Upper lobe of left lung (tissue), 6 donors: Measurements from ENCODE around the gene NAPB. TPM values are rescaled to one million over a fixed set of nuclear protein-coding genes. Genes with fewer than 3 reads are reported as not detected.
A peak's percentile ranks its signal among the peaks of the same experiment; 100 is the strongest.
"Not testable (repeated sequence)": the region's sequence is repeated elsewhere in the genome, so short reads cannot be mapped to it uniquely, and the experiment has no call there.

ENCODE experiments used
- ATAC-seq, 2 donors: fragments of 200-7000 bp; cut with Tn5 transposase; one replicate each; pipeline ENCODE4 v1.9.1; 2022; ENCODE audit warnings: mild to moderate bottlenecking in 2 of 2, moderate library complexity in 2 of 2; ENCODE audit not compliant: low FRiP score in 2 of 2
- DNase-seq, 2 donors: peaks; one replicate each; pipeline ENCODE4 v3.0.0-alpha.2; 2019 to 2020
- H3K27ac ChIP-seq, 4 donors: fragments of 200-600 bp; sonication (generic); one replicate each; pipeline ENCODE4 v1.5.1; 2016 to 2019
- H3K27me3 ChIP-seq, 4 donors: fragments of 200-600 bp; sonication (generic); one replicate each; pipeline ENCODE4 v1.5.1; 2017 to 2019
- H3K36me3 ChIP-seq, 4 donors: fragments of 200-600 bp; sonication (generic); one replicate each; pipeline ENCODE4 v1.5.1; 2016 to 2019
- H3K4me1 ChIP-seq, 4 donors: fragments of 200-600 bp; sonication (generic); one replicate each; pipeline ENCODE4 v1.5.1; 2018 to 2019
- H3K4me3 ChIP-seq, 4 donors: fragments of 200-600 bp; sonication (generic); one replicate each; pipeline ENCODE4 v1.5.1; 2017 to 2019; ENCODE audit warnings: mild to moderate bottlenecking in 2 of 4, moderate library complexity in 1 of 4
- H3K9me3 ChIP-seq, 4 donors: fragments of 200-600 bp; sonication (generic); one replicate each; pipeline ENCODE4 v1.5.1; 2018 to 2019
- EP300 ChIP-seq, 4 donors: sonication (generic); formaldehyde crosslinking; IDR thresholded peaks; one replicate each; pipeline ENCODE4 v1.5.1; 2017; ENCODE audit warnings: antibody characterized with exemption in 4 of 4, control low read depth in 2 of 4
- POLR2A ChIP-seq, 4 donors: fragments of 450-650 bp; IDR thresholded peaks; one replicate each; pipeline ENCODE4 v1.5.1; 2016 to 2017; ENCODE audit warnings: antibody characterized with exemption in 4 of 4, mild to moderate bottlenecking in 2 of 4
- POLR2AphosphoS5 ChIP-seq, 2 donors: sonication (generic); formaldehyde crosslinking; IDR thresholded peaks; one replicate each; pipeline ENCODE4 v1.5.1; 2017; ENCODE audit warnings: antibody characterized with exemption in 2 of 2
- WGBS, 2 donors: methylation state at CpG; one replicate each; pipeline ENCODE4 v1.1.5; 2017 to 2018; 5-methylcytosine and 5-hydroxymethylcytosine counted together
- total RNA-seq, 6 donors: library from RNA; depleted of rRNA in 4 of 6; stranded (reverse); fragments of >200 nt in 4 of 6; gene quantifications; one replicate each; pipeline versions ENCODE4 v1.1.0 to v1.2.1, GENCODE V29; 2016 to 2021
- TF ChIP-seq, protein P1 (sequence below), 6 experiments: fragments of 450-650 bp in 4 of 6; fragments of 200-600 bp in 2 of 6; sonication (generic) in 2 of 6; IDR thresholded peaks; one replicate each; pipeline ENCODE4 v1.5.1; 2016 to 2019; ENCODE audit warnings: antibody characterized with exemption in 6 of 6
- donor health status: DM: no; HTN: no; CAD: no; lungs with moderate emphysema.
- donor health status: DM: no; HTN: yes; CAD: no; lungs with severe emphysema.

NAPB gene
- total RNA-seq, 6 donors from 2014 or later = 9.7 to 27.7 (median 11.1) TPM

DNA sequence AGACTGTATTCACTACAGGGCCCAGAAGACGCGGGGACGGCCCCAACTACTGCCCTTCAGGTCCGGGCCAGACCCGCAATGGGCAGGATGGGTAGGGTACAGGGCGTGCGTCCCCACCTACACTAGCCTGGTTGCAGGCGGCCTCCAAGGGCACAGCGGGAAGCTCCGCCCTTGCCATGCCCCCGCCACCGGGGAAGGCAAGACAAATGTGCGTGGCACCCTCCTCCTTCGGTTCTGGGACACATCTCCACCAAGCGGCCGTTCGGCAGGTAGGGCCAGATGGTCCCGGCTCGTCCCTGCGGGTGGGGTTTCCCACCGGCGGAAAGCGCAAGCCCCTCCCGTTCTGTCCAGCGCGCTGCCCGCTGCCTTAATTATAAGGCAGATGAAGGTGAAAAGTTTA lies 65.1 kb downstream of the NAPB start:
- Histone ChIP-seq H3K27me3 (no peaks in the 10 kb centered on the region), H3K36me3 (peaks cover 0 to 22% (median 9%) of the 10 kb centered on the region in 4 donors), H3K4me3 (no peak overlapping the region), H3K4me1 (peaks cover 26 to 36% (median 33%) of the 10 kb centered on the region in 4 donors), H3K9me3 (no peaks in the 10 kb centered on the region), H3K27ac (no peak overlapping the region)
- TF ChIP-seq EP300 (IDR thresholded peaks at IDR 0.05) (no peak), POLR2A (IDR thresholded peaks at IDR 0.05) (no peak), POLR2AphosphoS5 (IDR thresholded peaks at IDR 0.05) (no peak)
- 83 to 91% methylated on average over 18 to 27 of the region's 27 CpGs for WGBS, 2 donors
- ATAC-seq (no peak), DNase-seq (peak in 1 of 2 donors; percentile 81)

DNA sequence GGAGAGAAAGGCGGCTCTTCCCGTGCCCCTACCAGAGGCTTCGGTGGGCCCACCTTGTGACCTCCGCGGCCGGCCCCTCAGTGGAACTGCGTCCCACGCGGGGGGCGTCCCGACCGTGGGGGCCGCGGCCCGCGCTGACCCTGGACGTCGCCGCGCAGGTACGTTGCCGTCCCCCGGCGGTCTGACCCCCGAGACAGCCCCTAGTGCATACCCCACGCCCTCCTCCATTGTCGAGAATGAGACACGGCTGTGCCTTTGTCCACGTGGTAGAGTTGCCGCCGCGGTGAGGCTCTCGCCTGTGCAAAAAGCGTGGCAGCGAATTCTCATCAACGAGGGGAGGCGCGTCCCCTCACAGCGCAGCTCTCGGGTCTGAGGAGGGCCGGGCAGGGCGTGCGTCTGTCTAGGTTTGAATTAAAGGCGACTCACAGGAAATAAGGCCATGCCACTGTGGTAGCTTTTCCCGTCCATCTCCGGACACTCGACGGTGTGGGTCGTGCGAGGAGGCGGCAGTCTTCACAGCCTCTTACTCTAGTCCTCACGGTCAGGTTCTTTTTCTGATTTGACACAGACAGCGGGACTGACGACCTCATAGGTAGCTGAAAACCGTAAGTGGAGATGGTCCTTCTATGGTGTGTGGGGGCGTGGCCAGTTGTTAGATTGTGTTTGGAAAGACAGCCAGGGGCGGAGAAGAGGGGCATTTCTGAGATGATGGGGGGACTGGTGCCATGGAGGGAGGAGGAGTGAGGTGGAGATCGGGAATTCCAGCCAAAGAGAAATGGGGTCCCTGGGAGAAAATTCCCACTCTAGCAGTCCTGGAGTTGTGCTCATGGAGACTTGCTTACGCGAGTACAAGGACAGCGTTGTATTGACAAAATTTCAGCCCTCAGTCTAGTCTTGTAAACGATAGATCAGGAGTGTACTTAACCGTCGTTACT lies 70.1 kb downstream of the NAPB start:
- no peaks in the 10 kb centered on the region for H3K9me3 ChIP-seq
- DNase-seq (peak in 1 of 2 donors; percentile 71), ATAC-seq (peak; percentile 13 to 49)
- H3K4me3 ChIP-seq = peak overlapping the region; percentile 83 to 100 (median 93)
- 3 to 5% methylated on average over 27 to 40 of the region's 64 CpGs for WGBS, 2 donors
- H3K27ac ChIP-seq = peak overlapping the region; percentile 98 to 99 (median 98)
- H3K27me3 ChIP-seq = no peaks in the 10 kb centered on the region
- H3K36me3 ChIP-seq = peaks cover 0 to 22% (median 9%) of the 10 kb centered on the region in 4 donors
- TF ChIP-seq POLR2AphosphoS5 (IDR thresholded peaks at IDR 0.05) (peak in 1 of 2 donors; percentile 49), POLR2A (IDR thresholded peaks at IDR 0.05) (peak in 2 of 4 donors; percentile 39 to 50), EP300 (IDR thresholded peaks at IDR 0.05) (no peak)
- TF ChIP-seq, protein P1, sequence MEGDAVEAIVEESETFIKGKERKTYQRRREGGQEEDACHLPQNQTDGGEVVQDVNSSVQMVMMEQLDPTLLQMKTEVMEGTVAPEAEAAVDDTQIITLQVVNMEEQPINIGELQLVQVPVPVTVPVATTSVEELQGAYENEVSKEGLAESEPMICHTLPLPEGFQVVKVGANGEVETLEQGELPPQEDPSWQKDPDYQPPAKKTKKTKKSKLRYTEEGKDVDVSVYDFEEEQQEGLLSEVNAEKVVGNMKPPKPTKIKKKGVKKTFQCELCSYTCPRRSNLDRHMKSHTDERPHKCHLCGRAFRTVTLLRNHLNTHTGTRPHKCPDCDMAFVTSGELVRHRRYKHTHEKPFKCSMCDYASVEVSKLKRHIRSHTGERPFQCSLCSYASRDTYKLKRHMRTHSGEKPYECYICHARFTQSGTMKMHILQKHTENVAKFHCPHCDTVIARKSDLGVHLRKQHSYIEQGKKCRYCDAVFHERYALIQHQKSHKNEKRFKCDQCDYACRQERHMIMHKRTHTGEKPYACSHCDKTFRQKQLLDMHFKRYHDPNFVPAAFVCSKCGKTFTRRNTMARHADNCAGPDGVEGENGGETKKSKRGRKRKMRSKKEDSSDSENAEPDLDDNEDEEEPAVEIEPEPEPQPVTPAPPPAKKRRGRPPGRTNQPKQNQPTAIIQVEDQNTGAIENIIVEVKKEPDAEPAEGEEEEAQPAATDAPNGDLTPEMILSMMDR (IDR thresholded peaks at IDR 0.05) = peak in 3 of 6 experiments; percentile 1 to 26 (median 1)
- peaks cover 15 to 24% (median 20%) of the 10 kb centered on the region in 4 donors for H3K4me1 ChIP-seq

DNA sequence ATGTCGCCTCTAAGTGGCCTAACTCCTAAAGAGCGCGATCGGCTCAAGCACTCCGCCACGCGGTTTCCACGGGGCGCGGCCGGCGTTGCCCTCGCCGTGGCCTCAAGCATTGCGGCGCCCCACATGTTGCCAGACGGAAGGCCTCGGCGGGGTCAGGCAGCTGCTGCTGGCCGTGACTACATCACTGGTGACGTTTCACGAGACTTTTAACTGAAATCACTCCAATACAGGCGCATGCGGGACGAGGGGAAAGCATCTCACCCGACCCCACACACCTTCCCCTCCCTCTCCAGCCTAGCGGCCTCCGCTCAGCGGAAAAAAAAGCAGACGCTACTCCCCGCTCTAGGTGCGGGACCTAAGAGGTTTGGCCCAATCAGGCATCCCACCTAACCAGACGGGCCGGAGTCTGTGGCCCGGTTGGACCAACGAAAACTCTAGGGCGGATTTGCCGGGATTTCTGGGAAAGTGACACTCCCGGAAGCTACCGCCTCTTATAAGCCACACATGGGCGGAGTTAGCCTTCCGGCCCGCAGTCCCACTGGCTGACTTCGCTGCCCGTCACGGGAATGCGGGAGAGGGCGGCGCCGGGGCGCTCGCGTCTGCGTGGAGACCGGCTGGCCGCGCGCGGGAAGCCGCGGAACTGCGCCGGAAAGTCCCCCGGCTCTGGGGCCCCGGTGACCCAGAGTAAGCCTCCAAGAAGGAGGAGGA lies 70.9 kb downstream of the NAPB start, which contains the start of gene NXT1:
TSS of gene NXT1 (plus strand) at position 596 of the 708 bp plus-strand sequence. CDS start 3,251 bp downstream, outside the sequence.
- Histone ChIP-seq H3K4me1 (peaks cover 15 to 24% (median 20%) of the 10 kb centered on the region in 4 donors), H3K27me3 (no peaks in the 10 kb centered on the region), H3K36me3 (peaks cover 0 to 15% (median 8%) of the 10 kb centered on the region in 4 donors), H3K27ac (peak within 1 kb of the TSS; percentile 98 to 99 (median 98)), H3K4me3 (peak within 1 kb of the TSS; percentile 83 to 100 (median 93)), H3K9me3 (no peaks in the 10 kb centered on the region)
- peak; percentile 97 to 99 for DNase-seq
- 0 to 1% methylated on average over 25 to 63 of the region's 65 CpGs for WGBS, 2 donors
- peak; percentile 96 for ATAC-seq
- TF ChIP-seq EP300 (IDR thresholded peaks at IDR 0.05) = peak in 1 of 4 donors; percentile 68
- peak; percentile 10 to 84 (median 70) for TF ChIP-seq POLR2A (IDR thresholded peaks at IDR 0.05)
- TF ChIP-seq, protein P1 (IDR thresholded peaks at IDR 0.05) = peak in 4 of 6 experiments; percentile 8 to 21 (median 16)
- peak; percentile 87 to 93 for TF ChIP-seq POLR2AphosphoS5 (IDR thresholded peaks at IDR 0.05)

DNA sequence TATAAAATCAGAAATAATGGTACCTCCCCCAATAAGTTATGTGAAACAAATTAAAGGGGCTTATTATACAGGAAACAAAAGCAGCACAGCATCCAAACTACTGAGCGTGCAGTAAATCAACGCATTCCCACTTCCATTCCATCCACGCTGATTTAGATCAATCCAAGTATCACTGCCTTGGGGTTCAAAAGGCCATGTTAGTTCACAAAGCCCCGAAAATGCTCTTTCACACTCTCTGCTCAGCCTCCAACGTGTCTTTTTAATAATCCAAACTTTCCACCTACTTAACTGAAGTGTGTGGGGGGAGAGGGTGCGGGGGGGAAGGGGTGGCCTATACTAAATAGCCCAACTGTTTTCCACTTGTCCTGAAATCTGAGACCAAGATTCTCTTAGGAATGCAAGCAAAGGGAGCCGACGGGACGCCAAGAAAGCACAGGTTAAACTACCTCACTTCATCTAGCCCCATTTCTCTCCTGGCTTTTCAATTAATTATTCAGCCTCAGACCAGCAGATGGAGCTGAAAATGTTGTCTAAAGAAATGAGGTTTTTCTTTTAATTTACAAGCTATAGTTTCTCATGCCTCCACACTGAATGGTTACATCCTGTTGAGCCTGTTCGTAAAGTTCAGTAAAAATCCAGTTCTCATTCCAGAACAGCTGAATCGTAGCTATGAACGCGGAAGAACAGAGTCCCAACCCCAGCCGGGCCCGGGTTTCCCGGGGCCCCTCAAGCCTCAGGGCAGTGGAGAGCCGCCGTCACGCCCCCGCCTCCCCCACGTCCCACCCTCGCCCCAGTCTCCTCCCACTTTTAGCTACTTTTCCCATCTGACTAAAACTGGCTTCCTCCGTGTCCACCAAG lies 71.7 kb downstream of the NAPB start:
- peak in 1 of 2 donors; percentile 79 for DNase-seq

DNA sequence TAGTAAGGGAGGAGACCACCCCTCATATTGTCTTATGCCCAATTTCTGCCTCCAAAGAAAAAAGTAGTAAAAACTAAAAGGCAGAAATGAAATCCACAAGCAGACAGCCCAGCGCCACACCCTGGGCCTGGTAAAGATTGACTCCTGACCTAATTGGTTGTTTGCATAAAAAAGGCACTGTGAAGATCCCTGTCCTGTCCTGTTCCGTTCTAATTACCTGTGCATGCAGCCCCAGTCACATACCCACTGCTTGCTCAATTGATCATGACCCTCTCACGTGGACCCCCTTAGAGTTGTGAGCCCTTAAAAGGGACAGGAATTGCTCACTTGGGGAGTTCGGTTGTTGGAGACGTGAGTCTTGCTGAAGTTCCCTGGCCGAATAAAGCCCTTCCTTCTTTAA lies 72.8 kb downstream of the NAPB start:
- H3K9me3 ChIP-seq, DNase-seq, H3K27me3 ChIP-seq, H3K4me3 ChIP-seq, ATAC-seq, H3K36me3 ChIP-seq: not testable (repeated sequence)
- Histone ChIP-seq H3K4me1 (peaks cover 15 to 24% (median 20%) of the 10 kb centered on the region in 4 donors), H3K27ac (peak overlapping the region in 2 of 4 donors; percentile 98)
- 92 to 97% methylated on average over 5 to 6 of the region's 6 CpGs for WGBS, 2 donors

More for the DNA sequence above, 71.7 kb downstream of the NAPB start:
- H3K27me3 ChIP-seq = no peaks in the 10 kb centered on the region
- 6 to 9% methylated on average over 21 to 23 of the region's 23 CpGs for WGBS, 2 donors
- peaks cover 15 to 24% (median 20%) of the 10 kb centered on the region in 4 donors for H3K4me1 ChIP-seq
- H3K27ac ChIP-seq = peak overlapping the region; percentile 98 to 99 (median 98)
- no peak for TF ChIP-seq EP300 (IDR thresholded peaks at IDR 0.05)
- TF ChIP-seq, protein P1 (IDR thresholded peaks at IDR 0.05) = peak; percentile 18 to 65 (median 45)
- no peak for TF ChIP-seq POLR2AphosphoS5 (IDR thresholded peaks at IDR 0.05)
- H3K9me3 ChIP-seq = no peaks in the 10 kb centered on the region
- peak overlapping the region; percentile 47 to 100 (median 84) for H3K4me3 ChIP-seq
- ATAC-seq = peak; percentile 84 to 89
- peaks cover 0 to 8% (median 5%) of the 10 kb centered on the region in 4 donors for H3K36me3 ChIP-seq
